GM21529 (cell line): Measurements from ENCODE around the gene USP17L17.
"Not testable (repeated sequence)": the region's sequence is repeated elsewhere in the genome, so short reads cannot be mapped to it uniquely, and the experiment has no call there.

Source experiments
- ATAC-seq: cut with Tn5 transposase; IDR thresholded peaks from one replicate; pipeline ENCODE4 v1.9.1; 2021; ENCODE audit not compliant: unreplicated experiment

USP17L17 gene

GRCh38 chr4:9243579-9243978, at the start of gene USP17L17:
Gene USP17L17 (plus strand): TSS chr4:9243879. CDS start chr4:9243879, 0 bp downstream.
- ATAC-seq, result not testable (repeated sequence)

- ATAC-seq, result not testable (repeated sequence)
These were observed 33.3 kb upstream of the USP17L17 start, which contains the start of gene USP17L10 for GRCh38 chr4:9210357-9210756. Gene USP17L10 (plus strand): TSS chr4:9210657. CDS start chr4:9210657, 0 bp downstream.

GRCh38 chr4:9214701-9215100, 29.0 kb upstream of the USP17L17 start:
- ATAC-seq, result not testable (repeated sequence)

- not testable (repeated sequence) for ATAC-seq
These were observed 28.6 kb upstream of the USP17L17 start, which contains the start of gene USP17L11 for GRCh38 chr4:9215105-9215504. Gene USP17L11 (plus strand): TSS chr4:9215405. CDS start chr4:9215405, 0 bp downstream.

- ATAC-seq, result not testable (repeated sequence)
These were observed 23.8 kb upstream of the USP17L17 start, which contains the start of gene USP17L12 for GRCh38 chr4:9219852-9220251. Gene USP17L12 (plus strand): TSS chr4:9220152. CDS start chr4:9220152, 0 bp downstream.

GRCh38 chr4:9224596-9224995, 19.1 kb upstream of the USP17L17 start, which contains the start of gene USP17L13:
Gene USP17L13 (plus strand): TSS chr4:9224896. CDS start chr4:9224896, 0 bp downstream.
- not testable (repeated sequence) for ATAC-seq

GRCh38 chr4:9230249-9230648, 13.4 kb upstream of the USP17L17 start:
- not testable (repeated sequence) for ATAC-seq

GRCh38 chr4:9234085-9234484, 9.6 kb upstream of the USP17L17 start, which contains the start of gene USP17L15:
Gene USP17L15 (plus strand): TSS chr4:9234385. CDS start chr4:9234385, 0 bp downstream.
- not testable (repeated sequence) for ATAC-seq

GRCh38 chr4:9238461-9238860, 5.2 kb upstream of the USP17L17 start:
- ATAC-seq, result not testable (repeated sequence)

- ATAC-seq, result not testable (repeated sequence)
These were observed 4.4 kb downstream of the USP17L17 start, which contains the start of gene USP17L18 for GRCh38 chr4:9247953-9248680. Gene USP17L18 (plus strand): TSS chr4:9248630. CDS start chr4:9248630, 0 bp downstream.

GRCh38 chr4:9253078-9253477, 9.4 kb downstream of the USP17L17 start, which contains the start of gene USP17L19:
Gene USP17L19 (plus strand): TSS chr4:9253378. CDS start chr4:9253378, 0 bp downstream.
- not testable (repeated sequence) for ATAC-seq

GRCh38 chr4:9257824-9258223, 14.1 kb downstream of the USP17L17 start, which contains the start of gene USP17L20:
Gene USP17L20 (plus strand): TSS chr4:9258124. CDS start chr4:9258124, 0 bp downstream.
- not testable (repeated sequence) for ATAC-seq

GRCh38 chr4:9262572-9262971, 18.9 kb downstream of the USP17L17 start, which contains the start of gene USP17L21:
Gene USP17L21 (plus strand): TSS chr4:9262872. CDS start chr4:9262872, 0 bp downstream.
- ATAC-seq, result not testable (repeated sequence)

- ATAC-seq, result not testable (repeated sequence)
These were observed 23.6 kb downstream of the USP17L17 start, which contains the start of gene USP17L22 for GRCh38 chr4:9267319-9267718. Gene USP17L22 (plus strand): TSS chr4:9267619. CDS start chr4:9267619, 0 bp downstream.

- ATAC-seq, result not testable (repeated sequence)
These were observed 28.0 kb downstream of the USP17L17 start for GRCh38 chr4:9271719-9272118.
